K562 (cell line): Measurements from ENCODE around the gene TMEM214. TPM values are rescaled to one million over a fixed set of nuclear protein-coding genes. Genes with fewer than 3 reads are reported as not detected.

ENCODE experiments used
- ATF6 ChIP-seq: sonication (generic); formaldehyde crosslinking; IDR thresholded peaks from 2 replicates; pipeline ENCODE4 v1.4.0; 2020; ENCODE audit warnings: mild to moderate bottlenecking, missing genetic modification reagents
- CBX1 ChIP-seq: sonication (generic); IDR thresholded peaks from 2 replicates; pipeline ENCODE4 v1.6.1; 2016; ENCODE audit warnings: antibody characterized with exemption, low read depth, mild to moderate bottlenecking
- CREB3L1 ChIP-seq: fragments of 450-650 bp; IDR thresholded peaks from 2 replicates; pipeline ENCODE4 v1.6.1; 2014; ENCODE audit warnings: low read depth, mild to moderate bottlenecking, moderate library complexity, borderline replicate concordance
- CSDE1 ChIP-seq, 2 experiments: fragments of 450-650 bp; IDR thresholded peaks; 2 replicates each; pipeline ENCODE4 v1.6.1; 2016; ENCODE audit warnings: mild to moderate bottlenecking in 1 of 2
- FOXP1 ChIP-seq: sonication (generic); formaldehyde crosslinking; IDR thresholded peaks from 2 replicates; pipeline ENCODE4 v1.8.0; 2022; ENCODE audit warnings: mild to moderate bottlenecking, missing genetic modification reagents
- GATA2 ChIP-seq: sonication (generic); formaldehyde crosslinking; IDR thresholded peaks from 2 replicates; pipeline ENCODE4 v1.4.0; 2020; ENCODE audit warnings: mild to moderate bottlenecking, missing genetic modification reagents
- MCM3 ChIP-seq: fragments of 450-650 bp; IDR thresholded peaks from 2 replicates; pipeline ENCODE4 v1.6.1; 2016
- PHB ChIP-seq: fragments of 250-450 bp; sonication (Bioruptor Pico); IDR thresholded peaks from 2 replicates; pipeline ENCODE4 v1.5.0; 2021
- RBBP5 ChIP-seq: fragments of 200-600 bp; sonication (generic); IDR thresholded peaks from 2 replicates; pipeline ENCODE4 v1.6.1; 2012; ENCODE audit warnings: borderline replicate concordance, mild to moderate bottlenecking, low read length, control low read depth, inconsistent platforms; ENCODE audit not compliant: insufficient read depth, poor library complexity, severe bottlenecking
- SPI1 ChIP-seq: IDR thresholded peaks from 2 replicates; pipeline ENCODE4 v1.6.1; 2011; ENCODE audit warnings: low read depth, low read length, control low read depth, borderline replicate concordance
- ZNF431 ChIP-seq: sonication (generic); formaldehyde crosslinking; IDR thresholded peaks from 2 replicates; pipeline ENCODE4 v1.8.0; 2022; ENCODE audit warnings: mild to moderate bottlenecking, missing genetic modification reagents
- ZNF76 ChIP-seq: fragments of 250-450 bp; sonication (Bioruptor Pico); IDR thresholded peaks from 2 replicates; pipeline ENCODE4 v1.4.0; 2020; ENCODE audit warnings: mild to moderate bottlenecking, moderate library complexity, borderline replicate concordance
- polyA plus RNA-seq, 8 experiments: library from polyadenylated mRNA; depleted of rRNA in 4 of 8; stranded (reverse) in 5 of 8; unstranded in 3 of 8; fragments of >200 nt; fragmentation: Nextera tagmentation in 2 of 8; fragmentation: Illumina TruSeq in 1 of 8; extraction: Ambion mirVana in 2 of 8; extraction: Trizol in 1 of 8; gene quantifications; 2 replicates each; pipeline versions ENCODE4 v1.2.1 to v1.2.3, GENCODE V29; 2011 to 2014; ENCODE audit warnings: inconsistent platforms in 1 of 8, missing spikeins in 1 of 8
- total RNA-seq, 7 experiments: library from RNA; depleted of rRNA in 6 of 7; stranded (reverse); fragments of >200 nt in 6 of 7; fragmentation: Illumina TruSeq in 2 of 7; extraction: Trizol in 2 of 7; gene quantifications; 2 replicates each; pipeline versions ENCODE4 v1.2.1 to v1.2.3, GENCODE V29; 2011 to 2021; ENCODE audit warnings: low replicate concordance in 1 of 7
- TF ChIP-seq, protein P1 (sequence below), 2 experiments: IDR thresholded peaks; 2 replicates each; pipeline ENCODE4 v1.6.1; 2012; ENCODE audit warnings: improper control_type of control experiment in 2 of 2, low read depth in 2 of 2, low read length in 2 of 2, borderline replicate concordance in 1 of 2
- TF ChIP-seq, protein P2 (sequence below): sonication (generic); formaldehyde crosslinking; IDR thresholded peaks from 2 replicates; pipeline ENCODE4 v1.8.0; 2022; ENCODE audit warnings: mild to moderate bottlenecking, missing genetic modification reagents

The TMEM214 gene
- total and polyA plus RNA-seq, 9 of the 15 experiments (the other 6 are each of a cell fraction or from before 2014, with no cell fraction given), result 11.4 to 81.4 (median 44.1) TPM

- TF ChIP-seq, protein P1, sequence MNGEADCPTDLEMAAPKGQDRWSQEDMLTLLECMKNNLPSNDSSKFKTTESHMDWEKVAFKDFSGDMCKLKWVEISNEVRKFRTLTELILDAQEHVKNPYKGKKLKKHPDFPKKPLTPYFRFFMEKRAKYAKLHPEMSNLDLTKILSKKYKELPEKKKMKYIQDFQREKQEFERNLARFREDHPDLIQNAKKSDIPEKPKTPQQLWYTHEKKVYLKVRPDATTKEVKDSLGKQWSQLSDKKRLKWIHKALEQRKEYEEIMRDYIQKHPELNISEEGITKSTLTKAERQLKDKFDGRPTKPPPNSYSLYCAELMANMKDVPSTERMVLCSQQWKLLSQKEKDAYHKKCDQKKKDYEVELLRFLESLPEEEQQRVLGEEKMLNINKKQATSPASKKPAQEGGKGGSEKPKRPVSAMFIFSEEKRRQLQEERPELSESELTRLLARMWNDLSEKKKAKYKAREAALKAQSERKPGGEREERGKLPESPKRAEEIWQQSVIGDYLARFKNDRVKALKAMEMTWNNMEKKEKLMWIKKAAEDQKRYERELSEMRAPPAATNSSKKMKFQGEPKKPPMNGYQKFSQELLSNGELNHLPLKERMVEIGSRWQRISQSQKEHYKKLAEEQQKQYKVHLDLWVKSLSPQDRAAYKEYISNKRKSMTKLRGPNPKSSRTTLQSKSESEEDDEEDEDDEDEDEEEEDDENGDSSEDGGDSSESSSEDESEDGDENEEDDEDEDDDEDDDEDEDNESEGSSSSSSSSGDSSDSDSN (IDR thresholded peaks at IDR 0.05; ENCODE audit: borderline replicate concordance in 1 of 2, low read depth in 2 of 2, low read length in 2 of 2), result 0 out of 4 replicates have a peak, but pooled peaks of 1 of the 2 experiments have one; percentile 52
- TF ChIP-seq FOXP1 (0 out of 2 replicates have a peak, but pooled peaks have one; percentile 72), ATF6 (CRISPR knock-in tag) (peak; percentile 61; the same call in 1 of the 2 replicates), RBBP5 (peak; percentile 77), CSDE1 (IDR thresholded peaks at IDR 0.05) (no peak), CBX1 (no peak), SPI1 (0 out of 2 replicates have a peak, but pooled peaks have one; percentile 16), MCM3 (no peak), CREB3L1 (peak; percentile 100), GATA2 (CRISPR knock-in tag) (peak; percentile 7; the same call in 1 of the 2 replicates), ZNF76 (CRISPR knock-in tag) (peak; percentile 19; the same call in 1 of the 2 replicates), ZNF431 (CRISPR knock-in tag) (no peak; the same call in 1 of the 2 replicates), PHB (peak; percentile 70; the same call in 1 of the 2 replicates)
- TF ChIP-seq, protein P2, sequence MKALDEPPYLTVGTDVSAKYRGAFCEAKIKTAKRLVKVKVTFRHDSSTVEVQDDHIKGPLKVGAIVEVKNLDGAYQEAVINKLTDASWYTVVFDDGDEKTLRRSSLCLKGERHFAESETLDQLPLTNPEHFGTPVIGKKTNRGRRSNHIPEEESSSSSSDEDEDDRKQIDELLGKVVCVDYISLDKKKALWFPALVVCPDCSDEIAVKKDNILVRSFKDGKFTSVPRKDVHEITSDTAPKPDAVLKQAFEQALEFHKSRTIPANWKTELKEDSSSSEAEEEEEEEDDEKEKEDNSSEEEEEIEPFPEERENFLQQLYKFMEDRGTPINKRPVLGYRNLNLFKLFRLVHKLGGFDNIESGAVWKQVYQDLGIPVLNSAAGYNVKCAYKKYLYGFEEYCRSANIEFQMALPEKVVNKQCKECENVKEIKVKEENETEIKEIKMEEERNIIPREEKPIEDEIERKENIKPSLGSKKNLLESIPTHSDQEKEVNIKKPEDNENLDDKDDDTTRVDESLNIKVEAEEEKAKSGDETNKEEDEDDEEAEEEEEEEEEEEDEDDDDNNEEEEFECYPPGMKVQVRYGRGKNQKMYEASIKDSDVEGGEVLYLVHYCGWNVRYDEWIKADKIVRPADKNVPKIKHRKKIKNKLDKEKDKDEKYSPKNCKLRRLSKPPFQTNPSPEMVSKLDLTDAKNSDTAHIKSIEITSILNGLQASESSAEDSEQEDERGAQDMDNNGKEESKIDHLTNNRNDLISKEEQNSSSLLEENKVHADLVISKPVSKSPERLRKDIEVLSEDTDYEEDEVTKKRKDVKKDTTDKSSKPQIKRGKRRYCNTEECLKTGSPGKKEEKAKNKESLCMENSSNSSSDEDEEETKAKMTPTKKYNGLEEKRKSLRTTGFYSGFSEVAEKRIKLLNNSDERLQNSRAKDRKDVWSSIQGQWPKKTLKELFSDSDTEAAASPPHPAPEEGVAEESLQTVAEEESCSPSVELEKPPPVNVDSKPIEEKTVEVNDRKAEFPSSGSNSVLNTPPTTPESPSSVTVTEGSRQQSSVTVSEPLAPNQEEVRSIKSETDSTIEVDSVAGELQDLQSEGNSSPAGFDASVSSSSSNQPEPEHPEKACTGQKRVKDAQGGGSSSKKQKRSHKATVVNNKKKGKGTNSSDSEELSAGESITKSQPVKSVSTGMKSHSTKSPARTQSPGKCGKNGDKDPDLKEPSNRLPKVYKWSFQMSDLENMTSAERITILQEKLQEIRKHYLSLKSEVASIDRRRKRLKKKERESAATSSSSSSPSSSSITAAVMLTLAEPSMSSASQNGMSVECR (CRISPR knock-in tag), result peak; percentile 94
These were observed at the start of gene TMEM214 (continued) for GRCh38 chr2:27032495-27033252.
